CD4-positive, alpha-beta T cell treated with Interleukin-17A for 4 hours (primary cell): ENCODE results near the gene TDRKH.

ENCODE experiments used
- DNase-seq: peaks from one replicate; pipeline ENCODE4 v3.0.0-alpha.2; 2020; ENCODE audit warnings: mixed read lengths

Gene TDRKH

DNA sequence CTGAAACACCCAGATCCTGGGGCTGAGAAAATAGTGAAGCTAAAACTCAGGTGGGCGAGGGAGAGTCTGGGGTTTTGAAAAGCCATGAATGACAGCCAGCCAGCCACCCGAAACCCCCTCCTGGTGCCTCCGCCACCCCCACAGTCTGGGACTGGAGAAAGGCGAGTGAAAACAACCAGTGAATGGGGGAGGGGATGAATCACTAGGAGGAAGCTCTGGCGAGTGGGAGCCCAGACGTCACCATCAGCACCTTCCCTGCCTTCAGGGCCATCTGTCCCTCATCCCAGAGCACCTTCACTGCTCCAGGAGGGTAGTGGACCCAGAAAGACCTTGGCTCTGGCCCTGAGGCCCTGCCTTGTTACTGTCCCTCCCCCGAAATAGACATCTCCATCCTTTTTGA is 32.1 kb upstream of the TDRKH start:
- peak; percentile 40 for DNase-seq

DNA sequence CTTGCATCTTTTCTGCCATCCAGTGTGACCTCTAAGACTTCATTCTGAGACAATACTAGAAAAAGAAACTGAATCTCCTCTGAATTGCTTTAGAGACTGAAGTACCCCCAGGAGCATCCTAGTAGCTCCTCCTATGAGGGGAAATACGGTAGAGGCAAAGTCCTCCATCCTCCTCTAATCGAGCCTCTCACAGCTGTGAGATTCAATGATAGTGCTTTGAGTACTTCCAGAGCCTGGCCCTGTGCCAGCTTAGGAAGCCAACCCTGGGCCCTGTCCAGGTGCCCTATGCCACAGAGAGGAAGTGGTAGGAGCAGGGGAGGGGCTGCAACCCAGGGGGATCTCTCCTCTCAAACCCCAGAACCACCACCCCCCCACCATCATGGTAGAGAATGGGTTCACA is 30.6 kb upstream of the TDRKH start:
- DNase-seq = peak; percentile 40

DNA sequence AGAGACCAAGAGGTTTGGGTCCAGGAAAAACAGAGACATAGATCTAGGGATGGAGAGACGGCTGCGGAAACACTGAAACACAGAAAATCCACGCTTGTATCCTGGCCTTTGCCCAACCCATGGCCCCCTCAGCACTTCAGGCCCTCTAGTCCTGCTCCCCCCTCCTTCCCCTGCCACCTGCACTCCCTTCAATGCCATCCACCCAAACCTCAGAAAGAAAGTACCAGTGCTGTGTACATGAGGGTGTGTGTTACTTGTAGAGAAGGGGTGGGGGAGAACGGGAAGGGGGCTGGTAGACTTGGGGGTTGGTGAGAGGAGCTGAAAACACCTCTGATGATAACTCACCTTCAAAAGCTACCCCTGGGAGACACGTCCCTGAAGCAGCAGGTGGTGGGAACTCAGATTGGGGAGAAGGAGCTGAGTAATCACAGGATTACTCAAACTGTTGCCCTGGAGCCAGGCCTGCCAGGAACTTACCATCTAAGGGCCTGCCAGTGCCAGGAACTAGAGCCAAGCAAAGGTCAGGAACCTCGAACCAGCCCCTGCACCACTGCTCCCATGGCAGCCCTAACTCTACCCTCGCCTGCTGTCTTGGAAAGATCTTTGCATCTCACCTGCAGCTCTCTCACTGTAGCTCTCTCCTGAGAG is 29.8 kb upstream of the TDRKH start:
- no peak for DNase-seq

DNA sequence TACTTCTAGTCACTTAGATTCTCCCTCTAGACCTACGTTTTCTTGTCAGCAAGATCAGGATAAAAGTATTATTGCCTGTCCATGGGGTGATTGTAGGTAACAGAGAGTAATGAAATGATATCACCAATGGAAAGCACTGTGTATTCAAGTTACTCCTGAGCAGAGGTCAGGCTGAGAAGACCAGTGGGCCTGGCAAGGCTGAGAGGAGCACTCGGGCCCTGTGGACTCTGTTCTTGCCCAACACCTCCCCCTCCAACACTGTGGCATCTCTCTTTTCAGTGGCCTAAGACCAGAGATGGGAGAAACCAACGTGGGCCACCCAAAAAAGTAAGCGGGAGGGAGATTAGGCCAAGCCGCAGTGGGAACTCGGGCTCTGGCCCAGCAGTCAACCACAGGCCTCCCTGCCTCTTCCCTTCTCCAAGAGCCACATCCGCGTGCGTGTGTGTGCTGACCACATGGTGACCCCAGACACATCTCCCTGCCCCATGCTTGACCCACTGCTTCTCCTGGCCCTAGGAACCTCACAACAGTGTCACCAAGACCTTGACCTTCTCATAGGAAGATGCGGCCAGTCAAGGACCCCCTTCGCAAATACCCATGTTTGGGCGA is 29.0 kb upstream of the TDRKH start:
- DNase-seq = no peak

DNA sequence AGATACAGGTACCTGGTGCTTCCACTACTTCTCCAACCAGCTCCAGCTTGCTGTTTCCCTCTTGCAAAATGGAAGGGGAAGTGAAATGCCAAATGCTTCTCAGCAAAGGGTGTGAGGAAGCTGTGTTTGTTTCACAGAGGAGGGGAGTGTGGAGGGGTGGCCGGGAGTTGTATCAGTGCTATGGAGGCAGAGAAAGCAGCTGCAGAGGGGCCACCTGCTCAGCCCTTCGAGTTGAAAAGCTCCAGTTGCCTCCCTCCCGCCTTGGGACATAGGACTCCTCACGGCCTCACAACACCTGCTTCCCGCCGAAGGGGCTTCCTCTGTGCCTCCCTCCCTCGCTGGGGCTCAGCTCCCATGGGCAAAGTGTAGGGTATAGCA is 27.0 kb upstream of the TDRKH start:
- DNase-seq = no peak

DNA sequence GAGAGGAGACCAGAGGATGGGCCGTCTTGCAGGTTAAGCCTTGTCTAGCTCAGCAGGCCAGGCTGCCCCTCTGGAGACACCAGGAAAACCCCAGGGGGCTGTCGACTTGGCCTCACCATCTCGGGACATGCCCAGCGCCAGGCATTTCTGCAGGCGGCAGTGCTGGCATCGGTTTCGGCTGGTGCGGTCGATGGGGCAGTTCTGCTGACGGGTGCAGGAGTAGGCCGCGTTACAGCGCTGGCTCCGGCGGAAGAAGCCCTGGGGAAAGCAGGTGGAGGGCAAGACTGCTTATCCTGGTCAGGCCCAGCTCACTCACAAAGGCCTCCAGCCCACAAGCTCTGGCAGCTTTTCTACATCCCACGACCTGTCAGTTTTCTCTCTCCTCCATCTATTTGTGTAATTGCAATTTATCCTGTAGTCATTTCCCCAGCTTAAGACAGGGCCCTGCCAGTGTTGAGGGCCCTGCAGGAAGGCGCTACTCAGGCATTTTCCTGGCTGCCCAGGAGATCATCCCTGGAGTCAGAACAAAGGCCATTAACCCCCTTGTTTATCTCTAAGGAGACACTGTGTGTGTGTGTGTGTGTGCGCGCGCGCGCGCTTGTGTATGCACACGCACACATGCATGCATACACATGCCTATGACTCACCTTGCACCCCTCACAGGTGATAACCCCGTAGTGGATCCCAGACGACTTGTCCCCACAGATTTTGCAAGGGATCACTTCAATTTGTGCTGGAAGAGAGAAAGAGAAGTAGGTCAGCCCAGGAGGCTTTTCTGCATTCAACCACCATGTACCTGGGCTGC is 26.4 kb upstream of the TDRKH start:
- DNase-seq = no peak

DNA sequence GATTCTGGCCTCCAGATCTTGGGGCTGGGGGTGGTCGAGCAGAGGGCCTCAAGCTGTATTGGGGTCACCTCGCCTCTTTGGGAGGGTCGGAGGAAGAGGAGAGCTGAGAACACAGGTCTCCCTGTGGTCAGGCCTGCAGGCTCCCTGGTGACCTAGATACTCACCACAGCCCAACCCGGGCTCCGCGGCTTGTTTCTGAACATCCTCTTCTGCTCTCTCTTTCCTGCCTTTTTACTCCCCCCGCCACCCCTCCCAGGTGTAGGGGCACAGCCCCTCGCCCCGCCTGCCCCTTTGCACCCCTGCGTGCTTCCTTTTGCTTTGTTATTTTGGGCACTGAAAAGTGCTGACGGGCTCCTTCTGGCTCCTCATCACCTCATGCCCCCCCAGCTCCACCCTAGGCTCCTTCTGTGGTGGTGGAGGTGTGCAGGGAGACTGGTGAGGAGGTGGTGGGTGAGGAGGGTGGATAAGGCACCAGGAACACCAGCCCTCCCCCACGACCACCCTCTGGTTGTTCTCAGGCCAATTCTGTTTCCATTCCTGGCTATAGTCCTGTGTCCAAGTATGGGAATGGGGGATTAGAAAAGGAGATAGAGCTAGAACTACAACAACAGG is 25.5 kb upstream of the TDRKH start:
- DNase-seq = peak; percentile 69

DNA sequence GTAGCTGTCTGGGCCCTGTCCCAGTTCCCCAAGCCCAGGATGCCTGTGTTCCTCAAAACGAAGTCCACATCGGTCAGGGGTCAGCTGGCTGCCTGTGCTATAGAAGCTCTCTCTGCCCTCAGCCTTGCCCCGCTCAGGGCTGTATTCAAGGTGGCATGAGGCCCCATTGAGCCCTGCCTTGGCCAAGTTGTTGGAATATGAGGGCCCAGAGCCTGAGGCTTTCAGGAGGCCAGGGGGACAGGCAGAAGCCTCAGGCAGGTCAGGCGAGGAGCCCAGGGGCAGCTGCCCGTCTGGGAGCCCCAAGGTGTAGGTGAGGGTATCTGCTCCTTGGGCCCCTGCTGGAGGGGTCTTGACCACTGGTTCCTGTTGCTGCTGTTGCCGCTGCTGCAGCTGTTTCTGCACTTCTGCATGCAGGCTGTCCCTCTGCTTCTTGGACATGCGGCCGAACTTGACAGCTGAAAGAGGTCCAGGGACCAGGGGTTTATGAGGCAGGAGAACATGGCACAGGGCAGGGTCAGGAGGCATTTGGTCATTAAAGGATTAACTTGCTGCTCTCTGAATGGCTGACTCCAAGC is 24.8 kb upstream of the TDRKH start:
- no peak for DNase-seq

DNA sequence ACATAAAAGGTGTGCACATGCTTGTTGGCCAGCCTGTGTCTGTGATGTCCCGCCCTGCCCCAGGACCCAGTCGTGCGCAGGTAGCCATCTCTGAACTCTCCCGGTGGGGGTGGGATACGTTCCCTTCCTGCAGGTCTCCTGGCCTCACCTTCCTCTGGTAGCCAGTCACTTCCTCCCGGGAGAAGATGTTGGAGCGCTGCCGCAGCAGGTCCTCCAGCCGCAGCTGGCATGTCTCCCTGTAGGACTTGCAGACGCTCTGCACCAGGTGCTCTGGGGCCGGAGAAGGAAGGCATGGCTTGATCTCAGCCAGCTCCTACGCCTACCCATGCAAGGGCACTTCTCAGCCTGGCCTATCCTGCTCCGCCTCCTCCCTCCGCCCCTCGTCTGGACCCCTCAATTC is 24.1 kb upstream of the TDRKH start:
- DNase-seq = no peak

DNA sequence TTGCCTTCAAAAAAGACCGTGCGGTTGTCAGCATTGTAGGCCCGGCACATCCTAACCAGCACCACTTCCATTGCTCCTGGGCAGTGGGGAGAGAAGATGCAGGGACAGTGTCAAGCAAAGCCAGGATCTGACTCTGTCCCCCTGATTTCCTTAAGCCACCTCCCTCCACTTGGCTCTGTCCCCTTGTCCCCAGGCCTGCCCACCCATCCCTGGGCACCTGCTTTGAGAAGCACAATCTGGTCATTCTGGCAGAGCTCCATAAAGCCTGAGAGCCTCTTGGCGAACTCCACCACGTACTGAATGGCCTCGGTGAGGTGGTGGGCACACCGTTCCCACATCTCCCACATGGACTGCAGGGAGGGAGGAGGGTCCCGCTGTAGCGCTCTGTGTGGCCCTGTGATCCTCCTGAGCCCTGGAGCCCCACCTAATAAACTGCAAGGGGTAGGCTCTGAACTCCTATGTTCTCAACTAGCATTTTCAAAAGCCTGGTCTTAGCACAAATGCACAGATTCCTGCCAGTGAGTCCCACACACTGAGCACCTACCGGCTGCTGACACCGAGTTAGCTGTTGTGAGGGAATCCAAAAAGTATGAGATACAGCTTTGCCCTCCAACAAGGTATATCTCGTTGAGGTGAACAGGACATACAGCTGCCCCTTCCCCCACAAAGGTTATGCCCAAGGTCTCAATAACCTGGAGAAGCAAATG is 23.1 kb upstream of the TDRKH start:
- DNase-seq = no peak

DNA sequence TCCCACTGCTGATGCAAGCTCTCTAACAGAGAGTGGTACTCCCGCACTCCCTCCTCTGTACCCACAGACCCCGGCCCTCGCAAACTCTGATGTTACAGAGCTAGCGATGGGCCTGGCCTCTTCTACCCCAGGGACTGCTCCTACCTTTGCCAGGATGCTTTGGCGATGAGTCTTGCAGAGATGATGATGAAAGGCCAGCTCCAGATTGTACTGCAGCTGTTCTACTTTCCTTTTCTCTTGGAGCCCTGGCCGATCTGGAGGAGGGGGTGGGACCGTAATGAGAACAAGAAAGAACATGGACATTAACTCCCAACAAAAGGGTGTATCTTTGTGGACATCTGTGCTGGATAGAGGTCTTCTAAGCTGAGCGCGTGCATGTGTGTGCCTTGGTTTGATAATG is 20.9 kb upstream of the TDRKH start:
- no peak for DNase-seq

DNA sequence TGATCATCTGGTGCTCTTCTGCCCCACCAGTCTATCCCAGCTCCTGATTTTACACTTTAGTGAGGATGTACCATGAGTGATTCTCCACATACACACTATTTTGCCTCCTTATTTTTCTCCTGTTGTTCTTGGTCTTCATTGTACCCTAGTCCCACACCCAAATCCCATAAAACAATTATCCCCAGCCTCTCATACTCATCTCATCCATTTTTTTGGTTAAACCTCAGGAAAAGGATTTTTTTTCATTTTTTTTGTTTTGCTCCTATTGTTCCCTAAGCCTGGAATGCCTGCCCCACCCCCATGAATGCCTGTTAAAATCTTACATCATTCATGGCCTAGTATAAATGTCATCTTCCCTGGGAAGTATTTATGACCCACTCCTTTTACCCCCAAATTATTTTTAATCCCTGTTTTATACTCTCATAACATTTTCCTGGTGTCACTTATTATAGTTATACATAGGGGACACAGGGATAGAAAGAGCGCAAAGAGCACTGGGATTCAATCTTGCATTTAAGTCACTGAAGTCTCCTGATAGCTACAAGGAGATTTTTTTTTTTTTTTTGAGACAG is 19.8 kb upstream of the TDRKH start:
- DNase-seq = no peak

DNA sequence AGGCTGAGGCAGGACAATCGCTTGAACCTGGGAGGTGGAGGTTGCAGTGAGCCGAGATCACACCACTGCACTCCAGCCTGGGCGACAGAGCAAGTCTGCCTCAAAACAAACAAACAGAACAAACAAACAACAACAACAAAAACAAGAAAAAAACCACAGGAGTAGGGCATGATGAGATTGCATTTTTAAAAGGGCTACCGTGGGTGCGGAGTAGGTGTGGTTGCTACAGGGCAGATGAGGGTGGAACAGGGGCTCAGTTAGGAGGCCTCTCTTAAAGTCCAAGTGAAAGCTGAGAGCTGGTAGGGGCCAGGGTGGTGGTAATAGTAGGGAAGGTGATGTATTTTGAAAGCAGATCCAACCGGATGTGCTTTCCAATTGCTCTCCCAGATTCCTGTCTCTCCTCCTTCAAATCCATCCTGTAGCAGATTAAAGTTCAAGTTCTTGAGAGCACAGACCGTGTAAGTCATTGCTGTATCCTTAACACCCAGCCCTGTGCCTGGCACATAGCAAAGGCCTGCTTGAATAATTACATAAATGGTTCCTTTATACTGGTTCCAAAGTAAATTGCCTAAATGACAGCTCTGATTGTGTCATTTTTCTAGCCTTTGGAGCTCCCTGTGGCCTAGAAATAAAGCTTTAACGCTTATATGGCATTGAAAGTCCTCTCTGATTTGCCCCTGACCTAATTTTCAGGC is 19.1 kb upstream of the TDRKH start:
- DNase-seq = no peak

DNA sequence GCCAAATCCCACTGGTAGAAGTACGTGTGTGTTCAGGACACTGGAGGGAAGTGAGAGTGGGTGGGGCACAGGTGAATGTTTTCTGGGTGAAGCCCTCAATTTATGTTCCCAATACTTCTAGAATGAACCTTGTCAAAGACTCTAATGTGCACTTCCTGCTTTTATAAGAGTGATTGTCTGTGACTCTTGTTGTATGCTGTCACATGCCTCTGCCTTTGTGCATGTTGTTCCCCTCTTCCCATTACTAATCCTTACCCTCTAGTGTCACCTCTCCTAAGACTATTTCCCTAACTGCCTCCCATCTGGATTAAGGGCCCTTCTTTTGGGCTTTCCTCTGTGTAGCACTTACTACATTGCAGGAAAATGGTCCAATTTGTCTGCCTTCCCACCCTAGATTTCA is 17.5 kb upstream of the TDRKH start:
- DNase-seq = no peak

DNA sequence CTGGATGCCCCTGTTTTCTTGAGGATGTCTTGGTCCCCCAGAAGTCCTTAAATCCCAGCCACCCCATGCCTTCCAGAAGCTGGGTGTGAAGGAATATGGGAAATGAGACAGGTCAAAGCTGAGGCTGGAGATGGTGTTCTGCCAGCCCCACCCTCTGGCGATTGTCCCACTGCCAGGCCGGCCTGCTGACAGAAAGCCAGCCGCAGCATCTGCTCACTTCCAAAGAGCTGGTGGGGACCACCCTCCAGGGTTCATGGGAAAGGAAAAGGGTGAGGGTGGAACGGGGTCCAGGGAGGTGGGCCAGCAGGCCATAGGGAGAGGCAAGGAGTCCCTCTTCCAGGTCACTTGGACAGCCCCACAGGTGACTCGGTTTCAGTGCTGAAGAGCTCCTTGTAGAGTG is 16.8 kb upstream of the TDRKH start:
- no peak for DNase-seq

DNA sequence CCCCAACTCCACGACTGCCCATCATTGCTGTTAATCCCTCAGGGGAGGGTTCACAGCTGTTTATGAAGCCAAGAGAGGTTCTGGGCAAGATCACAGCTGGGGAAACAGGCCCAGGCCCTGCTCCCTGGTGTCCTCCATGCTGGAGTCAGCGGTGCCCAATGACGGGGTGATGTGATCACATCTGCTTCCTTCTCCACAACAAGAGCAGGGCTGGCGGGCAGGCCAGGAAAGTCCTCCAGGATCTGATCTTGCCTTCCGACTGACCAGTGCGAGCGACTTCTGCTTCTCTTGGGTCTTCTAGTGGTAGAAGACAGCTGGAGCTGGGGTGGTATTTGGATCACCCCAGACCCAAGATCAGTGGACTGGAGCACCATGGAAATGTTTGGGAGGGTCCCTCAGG is 15.9 kb upstream of the TDRKH start:
- no peak for DNase-seq

DNA sequence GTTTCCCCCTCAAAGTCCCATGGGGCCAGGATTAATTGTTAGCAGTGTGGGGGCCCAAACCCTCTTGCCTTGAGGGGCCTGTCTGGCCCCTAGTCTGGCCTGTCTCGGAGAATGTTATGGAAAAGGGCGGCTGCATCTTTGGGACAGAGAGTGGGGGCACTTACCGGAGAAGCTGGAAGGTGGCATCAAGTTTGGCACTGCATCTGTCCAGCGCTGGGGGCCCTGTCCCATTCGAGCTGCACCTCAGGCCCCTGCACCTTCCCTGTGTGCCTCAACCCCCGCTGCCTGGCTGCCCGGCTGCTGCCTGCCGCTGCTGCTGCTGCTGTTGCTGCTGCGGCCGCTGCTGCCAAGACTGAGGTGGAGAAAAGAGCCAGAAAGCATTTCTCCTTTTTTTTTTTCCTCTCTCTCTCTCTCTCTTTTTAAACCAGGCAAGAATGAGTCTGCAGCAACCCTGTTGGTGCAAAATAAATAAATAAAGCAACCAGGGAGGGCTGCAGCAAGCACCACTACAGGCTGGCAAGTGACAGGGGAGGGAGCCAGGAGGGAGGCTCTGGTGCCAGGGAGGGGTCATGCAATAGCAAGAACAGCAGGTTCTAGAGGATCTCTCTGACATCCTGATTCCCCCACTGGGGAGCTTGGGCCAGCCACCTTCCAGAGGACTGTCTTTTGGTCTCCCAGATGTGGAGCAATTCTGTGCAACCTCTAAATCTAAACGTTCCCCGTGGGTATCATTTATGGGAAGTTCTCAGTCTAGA is 14.9 kb upstream of the TDRKH start, which contains the start of gene LINGO4:
Gene LINGO4, minus strand, starts transcription at position 354 of the 755 bp plus-strand sequence. CDS start 2,715 bp downstream, outside the sequence.
- DNase-seq = no peak

DNA sequence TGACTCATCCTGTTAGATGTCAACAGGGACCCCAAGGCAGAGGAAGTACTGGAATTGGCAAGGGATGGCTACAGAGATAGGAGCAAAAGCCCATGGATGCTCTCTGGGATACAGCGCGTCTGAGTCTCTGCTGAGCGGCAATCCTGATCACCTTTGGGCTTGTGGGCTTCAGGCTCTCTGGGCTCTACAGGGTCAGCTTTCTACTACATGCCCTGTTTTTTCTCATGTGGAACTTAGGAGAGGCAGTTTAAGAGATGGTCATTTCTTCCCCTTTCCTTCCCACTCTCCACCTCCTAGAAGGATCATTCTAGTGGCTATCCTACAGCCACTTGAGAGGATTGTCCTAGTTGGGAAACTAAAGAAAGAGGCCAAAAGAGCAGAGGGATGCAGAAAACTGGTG is 13.6 kb upstream of the TDRKH start:
- no peak for DNase-seq

DNA sequence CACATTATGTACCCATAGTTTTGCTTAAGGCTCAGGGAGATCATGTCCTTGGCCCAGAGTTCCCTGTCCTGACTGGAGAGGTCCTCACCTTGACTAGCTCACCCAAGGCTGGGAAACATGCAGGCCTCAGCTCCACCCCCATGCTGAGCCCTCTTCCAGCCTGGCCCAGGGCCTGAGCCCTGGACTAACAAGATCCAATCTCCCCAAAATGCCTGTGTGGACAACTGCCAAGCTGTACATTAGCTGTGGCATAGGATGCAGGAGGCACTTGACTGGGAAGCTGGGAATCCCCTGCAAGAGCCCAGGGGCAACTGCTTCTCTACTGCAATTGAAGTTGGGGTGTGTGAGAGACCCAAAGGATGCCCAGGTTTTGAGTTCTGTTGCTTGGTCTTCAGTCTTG is 12.9 kb upstream of the TDRKH start:
- DNase-seq = no peak

DNA sequence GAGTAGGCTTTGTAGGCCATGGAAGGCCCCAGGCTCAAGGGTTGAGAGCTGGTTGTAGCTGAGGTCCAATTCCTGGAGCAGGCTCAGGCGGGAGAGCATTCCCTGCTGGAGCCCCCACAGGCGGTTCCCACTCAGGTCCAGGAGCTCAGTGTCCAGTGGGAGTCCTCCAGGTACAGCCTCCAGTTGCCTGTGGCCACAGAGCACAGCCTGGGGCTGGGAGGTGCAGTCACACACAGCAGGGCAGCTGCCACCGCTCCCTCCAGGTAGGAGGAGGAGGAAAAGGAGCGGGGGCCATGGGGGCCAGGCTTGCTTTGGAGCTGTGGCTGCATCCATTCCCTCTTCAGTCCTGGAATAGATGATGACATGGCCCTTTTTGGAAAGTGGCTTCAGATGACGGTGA is 12.1 kb upstream of the TDRKH start:
- no peak for DNase-seq

DNA sequence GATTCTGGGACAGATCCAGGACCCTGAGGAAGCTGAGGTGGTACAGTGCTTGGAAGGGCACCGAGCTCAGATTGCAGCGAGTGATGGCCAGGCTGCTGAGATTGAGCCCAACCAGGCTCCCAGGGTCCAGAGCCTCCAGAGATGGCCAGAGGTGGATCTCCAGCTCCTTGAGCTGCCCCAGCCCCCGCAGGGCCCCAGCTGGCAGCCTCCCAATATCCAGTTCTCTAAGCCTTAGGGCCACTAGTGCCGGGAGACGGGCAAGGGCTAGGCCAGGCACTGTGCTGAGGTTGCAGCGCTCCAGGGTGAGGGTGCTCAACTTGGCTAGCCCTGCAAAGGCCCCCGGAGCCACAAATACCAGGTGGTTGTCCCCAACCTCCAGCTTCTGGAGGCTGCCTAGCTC is 11.5 kb upstream of the TDRKH start:
- no peak for DNase-seq
